Trophoblast cell (in vitro differentiated cells and primary cell): ENCODE data around the gene RRP8.

Source experiments
- DNase-seq, 2 donors: peaks; one replicate each; pipeline ENCODE4 v3.0.0-alpha.2; 2016
- H2AFZ ChIP-seq: 2 replicates; pipeline ENCODE4 v1.6.1; 2013; ENCODE audit warnings: low read length, moderate library complexity, mild to moderate bottlenecking; ENCODE audit not compliant: insufficient read depth, poor library complexity
- H2AK5ac ChIP-seq: 2 replicates; pipeline ENCODE4 v1.6.1; 2013; ENCODE audit warnings: mild to moderate bottlenecking, low read length
- H2BK120ac ChIP-seq: 2 replicates; pipeline ENCODE4 v1.6.1; 2013; ENCODE audit warnings: low read length, mild to moderate bottlenecking, moderate library complexity; ENCODE audit not compliant: insufficient read depth, poor library complexity
- H2BK12ac ChIP-seq: 2 replicates; pipeline ENCODE4 v1.6.1; 2013; ENCODE audit warnings: mild to moderate bottlenecking, low read length, moderate library complexity
- H2BK5ac ChIP-seq: 2 replicates; pipeline ENCODE4 v1.6.1; 2013; ENCODE audit warnings: low read length, low read depth, moderate library complexity, mild to moderate bottlenecking; ENCODE audit not compliant: poor library complexity
- H3K14ac ChIP-seq: 2 replicates; pipeline ENCODE4 v1.6.1; 2013; ENCODE audit warnings: mild to moderate bottlenecking, low read length
- H3K18ac ChIP-seq: 2 replicates; pipeline ENCODE4 v1.6.1; 2013; ENCODE audit warnings: mild to moderate bottlenecking, low read length
- H3K23ac ChIP-seq: 2 replicates; pipeline ENCODE4 v1.6.1; 2013; ENCODE audit warnings: low read length
- H3K27ac ChIP-seq: 2 replicates; pipeline ENCODE4 v1.5.1; 2013; ENCODE audit warnings: low read depth, mild to moderate bottlenecking, inconsistent platforms, low read length, moderate library complexity
- H3K27me3 ChIP-seq: 2 replicates; pipeline ENCODE4 v1.6.1; 2013; ENCODE audit warnings: inconsistent platforms, mild to moderate bottlenecking, low read length, moderate library complexity; ENCODE audit not compliant: insufficient read depth
- H3K36me3 ChIP-seq, 2 experiments: 1 replicate in 1 of 2; 2 replicates in 1 of 2; pipeline ENCODE4 v1.6.1; 2013; ENCODE audit warnings: low read length in 2 of 2, mild to moderate bottlenecking in 2 of 2, moderate library complexity in 1 of 2; ENCODE audit not compliant: insufficient read depth in 2 of 2, control insufficient read depth in 1 of 2
- H3K4ac ChIP-seq: 2 replicates; pipeline ENCODE4 v1.6.1; 2013; ENCODE audit warnings: low read depth, mild to moderate bottlenecking, low read length, moderate library complexity
- H3K4me1 ChIP-seq, 2 experiments: 1 replicate in 1 of 2; 2 replicates in 1 of 2; pipeline ENCODE4 v1.6.1; 2013; ENCODE audit warnings: low read length in 2 of 2, mild to moderate bottlenecking in 2 of 2, moderate library complexity in 1 of 2; ENCODE audit not compliant: insufficient read depth in 2 of 2, control insufficient read depth in 1 of 2
- H3K4me2 ChIP-seq: 2 replicates; pipeline ENCODE4 v1.6.1; 2013; ENCODE audit warnings: inconsistent platforms, mild to moderate bottlenecking, low read length, moderate library complexity
- H3K4me3 ChIP-seq: 2 replicates; pipeline ENCODE4 v1.5.1; 2013; ENCODE audit warnings: mild to moderate bottlenecking, low read depth, low read length, inconsistent platforms
- H3K79me1 ChIP-seq: one replicate; pipeline ENCODE4 v1.6.1; 2013; ENCODE audit warnings: low read length
- H3K79me2 ChIP-seq: 2 replicates; pipeline ENCODE4 v1.6.1; 2013; ENCODE audit warnings: low read length, mild to moderate bottlenecking; ENCODE audit not compliant: control insufficient read depth, insufficient read depth, poor library complexity
- H3K9ac ChIP-seq: 2 replicates; pipeline ENCODE4 v1.6.1; 2013; ENCODE audit warnings: mild to moderate bottlenecking, low read length
- H3K9me3 ChIP-seq: 2 replicates; pipeline ENCODE4 v1.6.1; 2013; ENCODE audit warnings: low read depth, mild to moderate bottlenecking, control low read depth, inconsistent platforms, low read length; ENCODE audit not compliant: insufficient read depth
- H4K12ac ChIP-seq: 2 replicates; pipeline ENCODE4 v1.6.1; 2013; ENCODE audit warnings: low read depth, mild to moderate bottlenecking, low read length, moderate library complexity
- H4K8ac ChIP-seq: 2 replicates; pipeline ENCODE4 v1.6.1; 2013; ENCODE audit warnings: low read depth, mild to moderate bottlenecking, low read length, moderate library complexity
- H4K91ac ChIP-seq: one replicate; pipeline ENCODE4 v1.6.1; 2013; ENCODE audit warnings: low read depth, mild to moderate bottlenecking, low read length, moderate library complexity
- WGBS: extraction: QIAGEN DNeasy Blood & Tissue Kit; methylation state at CpG from one replicate; pipeline ENCODE4 v1.1.7; 2013; ENCODE audit warnings: missing lambda C conversion rate; ENCODE audit not compliant: insufficient read length, insufficient coverage; ENCODE audit errors: extremely low coverage; 5-methylcytosine and 5-hydroxymethylcytosine counted together

RRP8 gene

DNA sequence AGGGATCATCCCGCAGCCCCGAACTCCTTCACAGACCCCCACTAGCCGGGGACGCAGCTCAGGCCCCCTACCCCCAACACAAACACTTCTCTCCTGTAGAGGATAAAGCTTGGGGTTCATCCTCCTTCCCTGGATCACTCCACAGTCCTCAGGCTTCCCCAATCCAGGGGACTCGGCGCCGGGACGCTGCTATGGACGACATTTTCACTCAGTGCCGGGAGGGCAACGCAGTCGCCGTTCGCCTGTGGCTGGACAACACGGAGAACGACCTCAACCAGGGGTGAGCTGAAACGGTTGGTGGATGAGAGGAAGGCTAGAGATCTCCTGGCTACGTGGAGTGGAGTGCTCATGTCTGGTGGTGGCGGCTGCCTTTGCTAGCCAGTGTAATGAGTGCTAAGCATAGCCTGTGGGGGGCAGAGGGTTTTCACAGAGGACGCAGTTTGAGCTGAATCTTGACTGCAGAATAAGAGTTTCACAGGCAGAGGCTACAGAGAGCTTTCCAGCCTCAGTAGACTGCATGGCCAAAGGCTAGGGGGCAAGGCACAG is 738 bp upstream of the RRP8 start:
- peak overlapping the region; percentile 93 for H2BK5ac ChIP-seq
- peak overlapping the region; percentile 63 for H3K9ac ChIP-seq
- peaks cover 32 to 42% of the 10 kb centered on the region in 2 experiments for H3K36me3 ChIP-seq
- H3K23ac ChIP-seq = no peak overlapping the region
- H3K9me3 ChIP-seq = no peaks in the 10 kb centered on the region
- H3K27ac ChIP-seq = peak overlapping the region; percentile 87
- peaks cover 27% of the 10 kb centered on the region for H3K79me2 ChIP-seq
- peak overlapping the region; percentile 88 for H2BK120ac ChIP-seq
- peak overlapping the region; percentile 80 for H3K4me3 ChIP-seq
- peak overlapping the region; percentile 87 for H4K91ac ChIP-seq
- peak overlapping the region; percentile 87 for H3K18ac ChIP-seq
- H3K4me2 ChIP-seq = peak overlapping the region; percentile 69
- H4K12ac ChIP-seq = peak overlapping the region; percentile 98
- WGBS = no CpG with 5 or more reads among the region's 20 CpGs
- peak overlapping the region; percentile 98 for H3K14ac ChIP-seq
- H3K4me1 ChIP-seq = peaks cover 12 to 25% of the 10 kb centered on the region in 2 experiments
- peak overlapping the region; percentile 33 for H2AK5ac ChIP-seq
- peak overlapping the region; percentile 85 for H2AFZ ChIP-seq
- peak overlapping the region; percentile 72 for H2BK12ac ChIP-seq
- peak; percentile 9 to 51 for DNase-seq
- peak overlapping the region; percentile 89 for H3K4ac ChIP-seq
- H4K8ac ChIP-seq = peak overlapping the region; percentile 88
- H3K27me3 ChIP-seq = no peaks in the 10 kb centered on the region
- peaks cover 25% of the 10 kb centered on the region for H3K79me1 ChIP-seq

DNA sequence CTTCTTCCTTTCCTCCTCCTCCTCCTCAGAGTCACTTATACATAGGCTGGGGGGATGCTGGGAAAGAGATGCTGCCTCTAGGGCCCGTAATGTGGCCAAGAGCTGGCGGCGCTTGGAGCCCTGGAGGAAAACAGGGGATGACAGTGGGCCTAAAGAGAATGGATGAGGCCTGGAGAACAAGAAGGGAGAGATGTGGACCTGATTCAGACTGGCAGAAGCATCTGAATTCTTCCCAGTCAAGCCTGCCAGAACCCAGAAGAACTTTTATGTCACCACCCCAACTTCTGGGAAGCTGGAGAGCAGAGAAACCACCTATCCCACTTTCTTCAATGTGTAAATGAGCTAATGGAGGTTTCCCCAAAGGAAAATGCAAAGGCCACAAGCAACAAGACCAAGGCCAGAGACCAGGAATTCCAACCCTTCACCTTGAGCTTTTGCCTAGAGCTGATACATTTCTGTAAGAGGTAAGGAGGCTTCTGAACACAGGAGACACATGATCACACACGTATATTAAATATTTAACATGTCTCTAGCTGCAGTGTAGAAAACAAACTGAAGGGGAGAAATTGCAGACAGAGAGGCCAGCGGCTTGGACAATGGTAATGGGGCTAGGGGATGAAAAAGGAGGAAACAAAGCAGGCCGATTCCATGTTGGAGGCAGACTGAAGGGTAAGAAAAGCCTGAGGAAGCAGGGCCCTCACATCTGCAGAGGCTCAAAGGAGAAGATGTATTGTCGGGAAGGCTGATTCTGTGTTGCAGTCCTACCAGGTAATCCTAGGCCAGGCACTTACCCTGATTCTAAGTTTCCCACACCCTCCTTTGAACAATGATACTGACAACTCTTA is 1.1 kb downstream of the RRP8 start:
- DNase-seq = no peak
- peak overlapping the region; percentile 52 for H3K14ac ChIP-seq
- no peak overlapping the region for H4K12ac ChIP-seq
- peak overlapping the region; percentile 93 for H3K4me2 ChIP-seq
- H3K9ac ChIP-seq = peak overlapping the region; percentile 45
- no peak overlapping the region for H2BK5ac ChIP-seq
- H3K4me3 ChIP-seq = peak overlapping the region; percentile 42
- peaks cover 18% of the 10 kb centered on the region for H3K79me1 ChIP-seq
- H2AFZ ChIP-seq = no peak overlapping the region
- peak overlapping the region; percentile 11 for H3K4ac ChIP-seq
- peak overlapping the region; percentile 61 for H2AK5ac ChIP-seq
- H2BK120ac ChIP-seq = no peak overlapping the region
- H3K27me3 ChIP-seq = no peaks in the 10 kb centered on the region
- H3K23ac ChIP-seq = no peak overlapping the region
- H3K9me3 ChIP-seq = no peaks in the 10 kb centered on the region
- peaks cover 27% of the 10 kb centered on the region for H3K79me2 ChIP-seq
- no peak overlapping the region for H4K91ac ChIP-seq
- no peak overlapping the region for H3K18ac ChIP-seq
- H3K27ac ChIP-seq = no peak overlapping the region
- H3K36me3 ChIP-seq = peaks cover 21 to 33% of the 10 kb centered on the region in 2 experiments
- peaks cover 5 to 15% of the 10 kb centered on the region in 2 experiments for H3K4me1 ChIP-seq
- H2BK12ac ChIP-seq = no peak overlapping the region
- H4K8ac ChIP-seq = no peak overlapping the region
- WGBS = no CpG with 5 or more reads among the region's 7 CpGs

DNA sequence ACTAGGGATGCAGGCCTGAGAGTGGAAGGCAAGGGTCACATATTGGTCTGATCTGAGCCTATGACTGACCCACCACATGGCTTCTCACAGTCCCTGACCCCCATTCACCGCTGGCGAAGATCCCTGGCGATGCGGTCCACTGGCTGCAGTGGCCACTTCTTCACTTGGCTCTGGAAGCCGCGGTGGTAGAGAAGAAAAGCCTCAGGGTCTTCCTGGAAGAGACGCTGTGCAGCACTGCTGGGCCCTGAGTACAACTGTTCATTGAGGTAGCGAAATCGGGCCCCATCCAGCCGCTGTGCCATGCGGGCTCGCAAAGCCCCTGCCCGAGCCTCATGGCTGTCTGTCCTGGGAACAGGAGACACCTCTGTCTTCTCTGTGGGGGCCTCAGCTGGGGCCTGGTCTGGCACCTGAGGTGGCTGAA is 2.4 kb downstream of the RRP8 start:
- H3K14ac ChIP-seq = no peak overlapping the region
- no peak overlapping the region for H3K23ac ChIP-seq
- no peak overlapping the region for H3K4me3 ChIP-seq
- DNase-seq = no peak
- H3K36me3 ChIP-seq = peaks cover 21 to 35% of the 10 kb centered on the region in 2 experiments
- no peak overlapping the region for H3K4ac ChIP-seq
- H2BK120ac ChIP-seq = no peak overlapping the region
- no peak overlapping the region for H2AFZ ChIP-seq
- H3K4me1 ChIP-seq = peaks cover 0 to 10% of the 10 kb centered on the region in 2 experiments
- H3K27ac ChIP-seq = no peak overlapping the region
- H4K91ac ChIP-seq = no peak overlapping the region
- H2BK5ac ChIP-seq = no peak overlapping the region
- no peak overlapping the region for H3K4me2 ChIP-seq
- H3K79me1 ChIP-seq = peaks cover 14% of the 10 kb centered on the region
- no peaks in the 10 kb centered on the region for H3K27me3 ChIP-seq
- no CpG with 5 or more reads among the region's 13 CpGs for WGBS
- no peak overlapping the region for H2AK5ac ChIP-seq
- peaks cover 23% of the 10 kb centered on the region for H3K79me2 ChIP-seq
- no peak overlapping the region for H4K12ac ChIP-seq
- no peak overlapping the region for H3K18ac ChIP-seq
- H4K8ac ChIP-seq = no peak overlapping the region
- peak overlapping the region; percentile 10 for H3K9ac ChIP-seq
- no peaks in the 10 kb centered on the region for H3K9me3 ChIP-seq
- no peak overlapping the region for H2BK12ac ChIP-seq

DNA sequence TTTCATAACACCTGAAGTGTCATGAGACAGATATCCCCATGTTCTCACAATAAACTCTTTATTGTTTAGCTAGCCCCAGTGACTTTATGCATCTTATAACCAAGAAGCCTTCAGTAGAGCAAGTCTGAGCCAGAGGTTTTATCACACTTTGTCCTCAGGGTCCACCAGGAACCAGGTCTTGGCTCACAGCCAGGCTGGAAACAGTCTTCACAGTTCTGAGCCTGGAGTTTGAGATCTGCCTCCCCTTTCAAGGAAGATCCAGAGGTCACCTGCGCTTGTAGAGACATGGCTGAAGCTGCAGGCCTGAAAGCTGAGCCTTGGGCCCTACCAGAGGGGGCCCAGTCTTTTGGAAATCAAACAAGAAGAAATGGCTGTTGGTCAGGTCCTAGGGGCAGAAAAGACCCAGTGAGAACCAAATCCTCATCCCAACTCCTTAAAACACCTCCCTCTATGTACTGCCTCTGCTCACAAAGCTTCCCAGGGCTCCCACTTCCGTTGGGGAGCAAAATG is 3.5 kb downstream of the RRP8 start:
- H3K79me1 ChIP-seq = peaks cover 14% of the 10 kb centered on the region
- no peak overlapping the region for H3K18ac ChIP-seq
- no peak overlapping the region for H2BK12ac ChIP-seq
- H4K8ac ChIP-seq = no peak overlapping the region
- no peaks in the 10 kb centered on the region for H3K9me3 ChIP-seq
- H4K91ac ChIP-seq = no peak overlapping the region
- no peak overlapping the region for H2BK120ac ChIP-seq
- H3K23ac ChIP-seq = no peak overlapping the region
- no peak overlapping the region for H2AK5ac ChIP-seq
- no peak overlapping the region for H2BK5ac ChIP-seq
- no peak overlapping the region for H3K4me2 ChIP-seq
- DNase-seq = no peak
- H2AFZ ChIP-seq = no peak overlapping the region
- peaks cover 21 to 33% of the 10 kb centered on the region in 2 experiments for H3K36me3 ChIP-seq
- no CpG with 5 or more reads among the region's 2 CpGs for WGBS
- no peak overlapping the region for H3K14ac ChIP-seq
- H3K4me3 ChIP-seq = no peak overlapping the region
- no peak overlapping the region for H3K4ac ChIP-seq
- H3K27ac ChIP-seq = no peak overlapping the region
- no peak overlapping the region for H4K12ac ChIP-seq
- H3K27me3 ChIP-seq = no peaks in the 10 kb centered on the region
- no peak overlapping the region for H3K9ac ChIP-seq
- H3K4me1 ChIP-seq = peaks cover 0 to 9% of the 10 kb centered on the region in 2 experiments
- peaks cover 21% of the 10 kb centered on the region for H3K79me2 ChIP-seq
